Immature natural killer cell (primary cell): ENCODE measurements around the gene IPO13. TPM values are rescaled to one million over a fixed set of nuclear protein-coding genes. Genes with fewer than 3 reads are reported as not detected.

Experiments used
- DNase-seq, 3 donors: peaks; one replicate each; pipeline ENCODE4 v3.0.0; 2022; ENCODE audit warnings: mixed read lengths in 1 of 3
- H3K27ac Mint-ChIP-seq, 6 donors: one replicate each; pipeline ENCODE4 v1.8.0; 2020; ENCODE audit warnings: mixed read lengths in 6 of 6, mild to moderate bottlenecking in 5 of 6, inconsistent platforms in 4 of 6, moderate library complexity in 3 of 6
- H3K27me3 Mint-ChIP-seq, 3 donors: one replicate each; pipeline ENCODE4 v1.8.0; 2020 to 2021; ENCODE audit warnings: low read depth in 3 of 3, mild to moderate bottlenecking in 3 of 3, mixed read lengths in 3 of 3, moderate library complexity in 3 of 3, inconsistent platforms in 1 of 3
- H3K36me3 Mint-ChIP-seq, 3 donors: one replicate each; pipeline ENCODE4 v1.8.0; 2020; ENCODE audit warnings: mixed read lengths in 3 of 3, inconsistent platforms in 2 of 3, mild to moderate bottlenecking in 2 of 3
- H3K4me1 Mint-ChIP-seq, 2 donors: one replicate each; pipeline ENCODE4 v1.8.0; 2020; ENCODE audit warnings: inconsistent platforms in 2 of 2, mild to moderate bottlenecking in 2 of 2, mixed read lengths in 2 of 2, moderate library complexity in 1 of 2
- H3K4me3 Mint-ChIP-seq, 5 donors: one replicate each; pipeline ENCODE4 v1.8.0; 2020; ENCODE audit warnings: mild to moderate bottlenecking in 5 of 5, mixed read lengths in 5 of 5, inconsistent platforms in 3 of 5, moderate library complexity in 3 of 5
- H3K9me3 Mint-ChIP-seq, 6 donors: one replicate each; pipeline ENCODE4 v1.8.0; 2020; ENCODE audit warnings: mild to moderate bottlenecking in 6 of 6, mixed read lengths in 6 of 6, inconsistent platforms in 4 of 6, moderate library complexity in 3 of 6
- polyA plus RNA-seq, 3 donors: library from polyadenylated mRNA; unstranded; fragments of 300-500 nt; fragmentation: Illumina TruSeq; gene quantifications; one replicate each; pipeline ENCODE4 v1.2.3, GENCODE V29; 2021

IPO13 gene
- polyA plus RNA-seq, 3 donors from 2014 or later: 9.8 to 18.6 (median 10.3) TPM

- Mint-ChIP-seq H3K27ac (no peak overlapping the region), H3K4me1 (no peaks in the 10 kb centered on the region), H3K36me3 (peaks cover 17 to 24% (median 21%) of the 10 kb centered on the region in 3 donors), H3K4me3 (no peak overlapping the region), H3K27me3 (peaks cover 0 to under 1% (median 0%) of the 10 kb centered on the region in 3 donors), H3K9me3 (no peaks in the 10 kb centered on the region)
- no peak for DNase-seq
These were observed 16.3 kb downstream of the IPO13 start for GRCh38 chr1:43963006-43963405.

- H3K9me3 Mint-ChIP-seq: no peaks in the 10 kb centered on the region
- no peaks in the 10 kb centered on the region for H3K4me1 Mint-ChIP-seq
- no peak for DNase-seq
- peaks cover 0 to 1% (median 0%) of the 10 kb centered on the region in 3 donors for H3K27me3 Mint-ChIP-seq
- H3K4me3 Mint-ChIP-seq: no peak overlapping the region
- H3K36me3 Mint-ChIP-seq: peaks cover 12 to 16% (median 15%) of the 10 kb centered on the region in 3 donors
- no peak overlapping the region for H3K27ac Mint-ChIP-seq
These were observed 17.1 kb downstream of the IPO13 start for GRCh38 chr1:43963890-43964289.

- Mint-ChIP-seq H3K36me3 (peaks cover 9 to 12% (median 9%) of the 10 kb centered on the region in 3 donors), H3K9me3 (no peaks in the 10 kb centered on the region), H3K27me3 (peaks cover 0 to 1% (median 0%) of the 10 kb centered on the region in 3 donors), H3K4me1 (peaks cover 12% of the 10 kb centered on the region in 2 donors), H3K4me3 (no peak overlapping the region), H3K27ac (no peak overlapping the region)
- no peak for DNase-seq
These were observed 18.6 kb downstream of the IPO13 start for GRCh38 chr1:43965316-43965715.

DNA sequence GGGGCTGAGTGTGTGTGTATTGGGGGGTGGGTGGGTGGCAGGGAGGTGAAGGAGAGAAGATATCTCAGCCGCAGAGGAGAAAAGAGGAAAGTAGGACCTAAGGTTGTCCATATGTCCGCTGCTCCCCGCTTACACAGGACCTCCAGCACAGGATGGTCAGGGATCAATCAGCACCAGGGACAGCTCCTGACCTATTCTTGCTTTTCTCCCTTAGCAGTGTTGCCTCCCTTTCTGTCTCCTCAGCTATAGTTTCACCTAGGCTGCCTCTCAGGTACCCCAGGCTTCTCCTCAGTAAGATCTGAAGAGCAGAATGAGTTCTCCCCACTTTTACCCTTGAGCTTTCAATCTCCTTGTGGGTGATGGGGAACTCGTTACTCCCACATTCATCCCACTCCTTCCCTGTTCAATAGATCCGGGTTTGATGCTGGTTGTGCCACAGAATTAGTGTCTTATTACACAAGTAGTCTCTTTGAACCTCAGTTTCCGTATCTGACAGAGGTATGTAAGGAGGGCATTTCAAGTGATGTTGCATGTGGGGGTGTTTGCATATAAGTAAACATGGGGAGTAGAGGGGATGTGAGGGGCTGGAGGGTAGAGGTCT lies 21.7 kb downstream of the IPO13 start:
- peaks cover 0 to 3% (median 0%) of the 10 kb centered on the region in 3 donors for H3K27me3 Mint-ChIP-seq
- DNase-seq: peak in 1 of 3 donors; percentile 17
- peaks cover 0 to 3% (median 0%) of the 10 kb centered on the region in 3 donors for H3K36me3 Mint-ChIP-seq
- no peaks in the 10 kb centered on the region for H3K9me3 Mint-ChIP-seq
- no peak overlapping the region for H3K27ac Mint-ChIP-seq
- peaks cover 24% of the 10 kb centered on the region in 2 donors for H3K4me1 Mint-ChIP-seq
- no peak overlapping the region for H3K4me3 Mint-ChIP-seq

DNA sequence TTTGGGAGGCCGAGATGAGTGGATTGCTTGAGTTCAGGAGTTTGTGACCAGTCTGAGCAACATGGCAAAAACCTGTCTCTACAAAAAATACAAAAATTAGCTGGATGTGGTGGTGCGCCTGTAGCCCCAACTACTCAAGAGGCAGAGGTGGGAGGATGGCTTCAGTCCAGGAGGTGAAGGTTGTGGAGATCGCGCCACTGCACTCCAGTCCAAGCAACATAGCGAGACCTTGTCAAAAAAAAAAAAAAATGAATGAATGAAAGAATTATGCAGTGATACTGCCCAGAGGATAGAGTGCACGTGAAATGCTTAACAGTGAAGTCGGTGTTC lies 22.6 kb downstream of the IPO13 start:
- peaks cover 33 to 34% of the 10 kb centered on the region in 2 donors for H3K4me1 Mint-ChIP-seq
- peak overlapping the region in 4 of 6 donors; percentile 49 to 91 (median 80) for H3K27ac Mint-ChIP-seq
- peaks cover 0 to 3% (median 0%) of the 10 kb centered on the region in 3 donors for H3K27me3 Mint-ChIP-seq
- H3K4me3 Mint-ChIP-seq: peak overlapping the region; percentile 91 to 94 (median 93)
- peaks cover 0 to under 1% (median 0%) of the 10 kb centered on the region in 6 donors for H3K9me3 Mint-ChIP-seq
- H3K36me3 Mint-ChIP-seq: peaks cover 0 to 3% (median 0%) of the 10 kb centered on the region in 3 donors
- DNase-seq: no peak

GRCh38 chr1:43969746-43970466 lies 23.2 kb downstream of the IPO13 start, which contains the start of gene DPH2:
Gene DPH2 (plus strand): TSS chr1:43970010. CDS start chr1:43970176, 166 bp downstream.
- Mint-ChIP-seq H3K4me3 (peak within 1 kb of the TSS; percentile 91 to 94 (median 93)), H3K4me1 (peaks cover 35 to 37% of the 10 kb centered on the region in 2 donors), H3K36me3 (peaks cover 0 to 3% (median 0%) of the 10 kb centered on the region in 3 donors), H3K9me3 (peaks cover 0 to 1% (median 0%) of the 10 kb centered on the region in 6 donors), H3K27me3 (peaks cover 0 to 3% (median 0%) of the 10 kb centered on the region in 3 donors), H3K27ac (peak within 1 kb of the TSS; percentile 34 to 91 (median 84))
- DNase-seq: peak; percentile 87 to 90 (median 89)

DNA sequence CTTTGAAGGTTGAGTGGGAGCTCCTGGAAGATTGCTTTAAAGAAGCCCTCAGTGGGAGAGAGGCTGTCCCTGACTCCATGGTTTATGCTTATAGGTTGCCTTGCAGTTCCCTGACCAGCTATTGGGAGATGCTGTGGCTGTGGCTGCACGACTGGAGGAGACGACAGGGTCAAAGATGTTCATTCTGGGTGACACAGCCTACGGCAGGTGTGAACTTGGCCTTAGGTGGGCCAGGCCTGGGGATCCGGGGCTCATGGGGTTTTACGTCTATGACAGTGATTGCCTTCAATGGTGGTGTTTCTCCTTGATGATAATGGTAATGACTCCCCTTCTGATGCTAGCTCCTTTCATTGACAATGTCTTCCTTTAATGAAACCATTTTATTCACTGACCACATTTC lies 23.8 kb downstream of the IPO13 start:
- H3K27ac Mint-ChIP-seq: peak overlapping the region in 4 of 6 donors; percentile 49 to 84 (median 78)
- no peak for DNase-seq

DNA sequence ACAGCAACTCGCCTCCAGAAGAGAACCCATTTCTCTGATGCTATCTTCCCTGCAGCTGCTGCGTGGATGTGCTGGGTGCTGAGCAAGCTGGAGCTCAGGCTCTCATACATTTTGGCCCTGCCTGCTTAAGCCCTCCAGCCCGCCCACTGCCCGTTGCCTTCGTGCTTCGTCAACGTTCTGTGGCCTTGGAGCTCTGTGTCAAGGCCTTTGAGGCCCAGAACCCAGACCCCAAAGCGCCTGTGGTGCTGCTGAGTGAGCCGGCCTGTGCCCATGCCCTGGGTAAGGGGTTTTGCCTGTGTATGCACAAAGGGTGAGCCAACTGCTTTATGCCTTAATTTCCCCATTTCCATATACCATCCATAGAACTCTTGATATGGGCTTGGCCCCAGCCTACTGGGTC lies 24.2 kb downstream of the IPO13 start:
- peak overlapping the region in 2 of 6 donors; percentile 22 to 49 for H3K27ac Mint-ChIP-seq
- no peak for DNase-seq
- peak overlapping the region; percentile 91 to 94 (median 93) for H3K4me3 Mint-ChIP-seq
- H3K36me3 Mint-ChIP-seq: peaks cover 0 to 3% (median 0%) of the 10 kb centered on the region in 3 donors
- peaks cover 0 to 1% (median 0%) of the 10 kb centered on the region in 6 donors for H3K9me3 Mint-ChIP-seq
- H3K27me3 Mint-ChIP-seq: peaks cover 0 to 5% (median 3%) of the 10 kb centered on the region in 3 donors
- H3K4me1 Mint-ChIP-seq: peaks cover 39 to 43% of the 10 kb centered on the region in 2 donors

More for the DNA sequence above, 23.8 kb downstream of the IPO13 start:
- H3K27me3 Mint-ChIP-seq: peaks cover 0 to 5% (median 3%) of the 10 kb centered on the region in 3 donors
- H3K4me1 Mint-ChIP-seq: peaks cover 35 to 39% of the 10 kb centered on the region in 2 donors
- H3K36me3 Mint-ChIP-seq: peaks cover 0 to 3% (median 0%) of the 10 kb centered on the region in 3 donors
- peak overlapping the region; percentile 91 to 94 (median 93) for H3K4me3 Mint-ChIP-seq
- H3K9me3 Mint-ChIP-seq: peaks cover 0 to 1% (median 0%) of the 10 kb centered on the region in 6 donors

DNA sequence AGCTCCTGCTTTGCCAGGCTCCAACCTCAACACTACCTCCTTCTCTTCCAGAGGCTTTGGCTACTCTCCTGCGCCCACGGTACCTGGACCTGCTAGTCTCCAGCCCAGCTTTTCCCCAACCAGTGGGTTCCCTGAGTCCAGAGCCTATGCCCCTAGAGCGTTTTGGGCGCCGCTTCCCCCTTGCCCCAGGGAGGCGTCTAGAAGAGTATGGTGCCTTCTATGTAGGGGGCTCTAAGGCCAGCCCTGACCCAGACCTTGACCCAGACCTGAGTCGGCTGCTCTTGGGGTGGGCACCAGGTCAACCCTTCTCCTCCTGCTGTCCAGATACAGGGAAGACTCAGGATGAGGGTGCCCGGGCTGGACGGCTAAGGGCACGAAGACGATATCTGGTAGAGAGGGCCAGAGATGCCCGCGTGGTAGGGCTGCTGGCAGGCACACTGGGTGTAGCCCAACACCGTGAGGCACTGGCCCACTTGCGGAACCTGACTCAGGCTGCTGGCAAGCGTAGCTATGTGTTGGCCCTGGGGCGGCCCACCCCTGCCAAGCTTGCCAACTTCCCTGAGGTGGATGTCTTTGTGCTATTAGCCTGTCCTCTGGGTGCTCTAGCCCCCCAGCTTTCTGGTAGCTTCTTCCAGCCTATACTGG lies 24.7 kb downstream of the IPO13 start:
- Mint-ChIP-seq H3K9me3 (peaks cover 0 to 1% (median 0%) of the 10 kb centered on the region in 6 donors), H3K27me3 (peaks cover 0 to 5% (median 3%) of the 10 kb centered on the region in 3 donors), H3K36me3 (peaks cover 0 to 3% (median 2%) of the 10 kb centered on the region in 3 donors), H3K4me1 (peaks cover 45 to 49% of the 10 kb centered on the region in 2 donors), H3K27ac (no peak overlapping the region), H3K4me3 (peak overlapping the region; percentile 91 to 94 (median 93))
- DNase-seq: no peak

DNA sequence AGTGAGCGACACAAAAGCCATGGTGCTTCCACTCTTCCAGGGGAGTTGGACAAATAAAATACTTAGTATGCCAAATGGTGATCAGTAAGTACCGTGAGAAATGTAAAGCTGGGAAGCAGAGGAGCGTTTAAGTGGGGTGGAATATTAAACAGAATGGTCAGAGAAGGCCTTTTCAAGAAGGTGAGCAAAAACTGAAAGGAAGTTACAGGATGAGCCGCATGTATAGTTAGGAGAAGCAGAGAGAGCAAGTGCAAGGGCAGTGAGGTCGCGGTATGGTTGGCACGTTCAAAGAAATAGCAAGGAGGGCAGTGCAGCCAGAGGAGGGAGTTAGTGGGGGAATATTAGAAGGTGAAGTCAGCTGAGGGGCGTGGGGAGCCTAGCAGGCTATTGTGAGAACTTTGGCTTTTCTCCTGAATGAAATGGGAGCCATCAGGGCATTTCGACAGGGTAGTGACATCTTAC lies 27.3 kb downstream of the IPO13 start:
- DNase-seq: no peak
- Mint-ChIP-seq H3K27me3 (peaks cover 3 to 5% (median 5%) of the 10 kb centered on the region in 3 donors), H3K4me1 (peaks cover 69 to 70% of the 10 kb centered on the region in 2 donors), H3K4me3 (peak overlapping the region; percentile 87 to 98 (median 93)), H3K27ac (peak overlapping the region; percentile 81 to 97 (median 91)), H3K36me3 (peaks cover 6 to 24% (median 8%) of the 10 kb centered on the region in 3 donors), H3K9me3 (peaks cover 0 to 1% (median 0%) of the 10 kb centered on the region in 6 donors)

GRCh38 chr1:43974443-43975248 lies 27.9 kb downstream of the IPO13 start, which contains the start of gene ATP6V0B:
Gene ATP6V0B (plus strand): TSS chr1:43974960. CDS start chr1:43975041, 81 bp downstream.
- Mint-ChIP-seq H3K4me3 (peak within 1 kb of the TSS; percentile 87 to 98 (median 93)), H3K27ac (peak within 1 kb of the TSS; percentile 81 to 97 (median 91)), H3K9me3 (peaks cover 0 to 1% (median 0%) of the 10 kb centered on the region in 6 donors), H3K27me3 (peaks cover 3 to 5% (median 5%) of the 10 kb centered on the region in 3 donors), H3K36me3 (peaks cover 6 to 24% (median 8%) of the 10 kb centered on the region in 3 donors), H3K4me1 (peaks cover 64 to 65% of the 10 kb centered on the region in 2 donors)
- DNase-seq: peak; percentile 87 to 90 (median 89)

- Mint-ChIP-seq H3K36me3 (peaks cover 6 to 24% (median 8%) of the 10 kb centered on the region in 3 donors), H3K27ac (peak overlapping the region; percentile 13 to 92 (median 80)), H3K9me3 (peaks cover 0 to 1% (median 0%) of the 10 kb centered on the region in 6 donors), H3K27me3 (peaks cover 5% of the 10 kb centered on the region in 3 donors), H3K4me3 (peak overlapping the region; percentile 87 to 98 (median 93)), H3K4me1 (peaks cover 56 to 64% of the 10 kb centered on the region in 2 donors)
- peak in 1 of 3 donors; percentile 11 for DNase-seq
These were observed 28.7 kb downstream of the IPO13 start for GRCh38 chr1:43975249-43975961.
